Retina (tissue), 1 donor: ENCODE results near the gene ANKRD12.
A peak's percentile ranks its signal among the peaks of the same experiment; 100 is the strongest.

Experiments
- DNase-seq: peaks from one replicate; pipeline ENCODE4 v3.0.0-alpha.2; 2016

ANKRD12 gene

DNA sequence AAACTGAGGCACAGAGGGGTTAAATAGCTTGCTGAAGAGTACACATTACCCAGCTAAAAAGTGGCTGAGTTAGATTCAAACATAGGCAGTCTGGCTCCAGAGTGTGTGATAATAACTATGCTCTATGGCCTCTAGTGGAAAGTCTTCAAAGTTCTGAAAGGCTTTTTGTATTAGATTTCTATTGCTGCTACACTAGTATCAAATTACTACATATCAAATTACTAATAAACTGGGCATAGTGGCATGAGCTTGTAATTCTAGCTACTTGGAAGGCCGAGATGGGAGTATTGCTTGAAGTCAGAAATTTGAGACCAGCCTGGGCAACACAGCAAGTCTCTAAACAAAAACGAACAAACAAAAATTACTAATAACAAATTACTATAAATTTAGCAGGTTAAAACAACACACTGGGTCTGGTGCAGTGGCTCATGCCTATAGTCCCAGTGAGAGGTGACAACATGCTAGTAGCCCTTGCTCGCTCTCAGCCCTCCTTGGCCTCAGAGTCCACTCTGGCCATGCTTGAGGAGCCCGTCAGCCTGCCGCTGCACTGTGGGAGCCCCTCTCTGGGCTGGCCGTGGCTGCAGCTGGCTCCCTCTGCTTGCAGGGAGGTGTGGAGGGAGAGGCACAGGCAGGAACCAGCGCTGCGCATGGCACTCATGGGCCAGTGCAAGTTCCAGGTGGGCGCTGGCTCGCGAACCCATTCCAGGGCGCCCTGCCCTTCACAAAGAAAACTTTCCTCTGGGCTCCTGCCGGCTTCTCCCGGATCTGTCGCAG is 159.8 kb downstream of the ANKRD12 start:
- no peak for DNase-seq

DNA sequence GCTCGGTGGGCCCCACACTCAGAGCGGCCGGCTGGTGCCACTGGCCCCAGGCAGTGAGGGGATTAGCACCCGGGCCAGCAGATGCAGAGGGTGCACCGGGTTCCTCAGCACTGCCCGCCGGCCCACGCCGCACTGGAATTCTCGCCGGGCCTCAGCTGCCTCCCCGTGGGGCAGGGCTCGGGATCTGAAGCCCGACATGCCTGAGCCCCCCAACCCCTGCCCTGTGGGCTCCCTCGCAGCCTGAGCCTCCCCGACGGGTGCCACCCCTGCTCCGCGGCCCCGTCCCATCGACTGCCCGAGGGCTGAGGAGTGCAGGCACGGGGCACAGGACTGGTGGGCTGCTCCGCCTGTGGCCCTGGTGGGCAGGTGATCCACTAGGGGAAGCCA is 160.4 kb downstream of the ANKRD12 start:
- DNase-seq = no peak

- DNase-seq = no peak
Measured at GRCh38 chr18:9304388-9305070, 167.9 kb downstream of the ANKRD12 start.

DNA sequence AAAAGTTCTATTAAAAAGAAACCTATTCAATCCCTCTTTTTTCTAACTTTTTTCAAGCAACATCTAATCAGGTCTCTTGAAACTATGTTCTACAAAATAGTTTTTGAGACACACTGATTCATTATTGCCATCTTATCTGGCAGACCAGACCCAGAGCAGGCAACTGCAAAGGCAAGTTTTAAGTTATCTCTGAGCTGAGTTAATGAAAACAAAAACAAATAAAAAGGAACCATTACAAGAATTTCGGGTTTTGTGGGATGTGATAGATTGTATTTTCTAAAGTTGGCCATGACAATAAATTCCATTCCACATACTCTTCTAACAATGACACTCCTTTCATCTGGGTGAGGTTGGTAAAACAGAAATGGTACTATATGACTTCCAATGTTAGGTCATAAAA is 182.8 kb downstream of the ANKRD12 start:
- no peak for DNase-seq

DNA sequence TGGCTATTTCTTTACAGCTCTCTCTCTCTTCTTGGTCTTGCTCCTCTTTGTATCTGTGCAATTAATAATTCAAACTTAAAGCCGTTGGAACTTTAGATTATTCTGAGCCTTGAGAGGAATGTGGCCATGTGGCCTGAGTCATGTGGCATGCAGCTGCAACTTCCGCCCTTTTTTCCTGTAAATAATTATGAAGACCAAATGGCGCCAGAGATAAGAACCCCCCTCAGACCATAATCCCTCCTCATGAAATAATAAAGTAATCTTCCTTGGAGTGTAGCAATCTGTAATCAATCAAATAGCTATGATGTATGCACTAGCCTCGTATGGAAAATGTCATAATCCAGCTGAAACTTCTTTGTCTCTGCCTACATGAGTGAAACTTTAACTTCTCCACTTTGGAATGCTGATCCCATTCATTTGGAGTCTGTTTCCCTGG is 184.5 kb downstream of the ANKRD12 start:
- no peak for DNase-seq

GRCh38 chr18:9321736-9322135 is 185.2 kb downstream of the ANKRD12 start:
- no peak for DNase-seq

- DNase-seq = no peak
Measured at GRCh38 chr18:9322744-9323143, 186.2 kb downstream of the ANKRD12 start.

- no peak for DNase-seq
Measured at GRCh38 chr18:9323750-9324445, 187.3 kb downstream of the ANKRD12 start.

GRCh38 chr18:9325716-9326115 is 189.1 kb downstream of the ANKRD12 start:
- DNase-seq = no peak

- DNase-seq = no peak
Measured at GRCh38 chr18:9328776-9329175, 192.2 kb downstream of the ANKRD12 start.

DNA sequence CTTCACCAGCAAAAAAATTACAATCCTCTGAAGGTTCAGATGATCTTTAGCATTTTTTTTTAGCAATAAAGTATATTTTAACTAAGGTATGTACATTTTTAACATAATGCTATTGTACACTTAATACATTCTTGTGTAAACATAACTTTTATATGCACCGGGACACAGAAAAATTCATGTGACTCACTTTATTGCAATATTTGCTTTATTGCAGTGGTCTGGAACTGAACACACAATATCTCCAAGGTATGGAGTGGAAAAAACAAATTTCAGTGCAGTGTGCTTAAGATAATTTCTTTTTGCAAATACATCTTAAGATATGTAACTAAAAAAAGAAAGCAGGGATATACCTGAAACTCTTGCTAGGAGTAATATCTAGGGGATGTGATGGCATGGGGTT is 192.9 kb downstream of the ANKRD12 start:
- no peak for DNase-seq

DNA sequence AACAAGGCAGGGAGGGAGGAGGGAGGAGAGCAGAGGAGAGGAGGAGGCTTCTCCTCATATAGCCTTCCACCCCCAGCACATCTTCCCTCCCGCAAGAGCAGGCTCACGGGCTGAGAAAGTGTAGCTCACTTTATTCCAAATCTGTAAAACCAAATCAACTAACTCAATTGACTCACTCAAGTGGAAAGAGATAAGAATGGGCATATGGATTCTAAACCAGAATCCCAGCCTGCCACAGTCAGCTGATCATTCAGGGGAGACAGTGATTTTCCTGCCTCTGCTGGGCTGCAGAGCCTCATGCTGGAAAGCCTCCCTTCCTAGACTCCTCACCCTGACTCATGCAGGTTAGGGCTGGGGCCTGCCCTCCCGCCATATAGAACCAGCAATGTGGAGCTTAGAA is 193.8 kb downstream of the ANKRD12 start:
- no peak for DNase-seq

GRCh38 chr18:9333441-9334328 is 197.1 kb downstream of the ANKRD12 start:
- no peak for DNase-seq

DNA sequence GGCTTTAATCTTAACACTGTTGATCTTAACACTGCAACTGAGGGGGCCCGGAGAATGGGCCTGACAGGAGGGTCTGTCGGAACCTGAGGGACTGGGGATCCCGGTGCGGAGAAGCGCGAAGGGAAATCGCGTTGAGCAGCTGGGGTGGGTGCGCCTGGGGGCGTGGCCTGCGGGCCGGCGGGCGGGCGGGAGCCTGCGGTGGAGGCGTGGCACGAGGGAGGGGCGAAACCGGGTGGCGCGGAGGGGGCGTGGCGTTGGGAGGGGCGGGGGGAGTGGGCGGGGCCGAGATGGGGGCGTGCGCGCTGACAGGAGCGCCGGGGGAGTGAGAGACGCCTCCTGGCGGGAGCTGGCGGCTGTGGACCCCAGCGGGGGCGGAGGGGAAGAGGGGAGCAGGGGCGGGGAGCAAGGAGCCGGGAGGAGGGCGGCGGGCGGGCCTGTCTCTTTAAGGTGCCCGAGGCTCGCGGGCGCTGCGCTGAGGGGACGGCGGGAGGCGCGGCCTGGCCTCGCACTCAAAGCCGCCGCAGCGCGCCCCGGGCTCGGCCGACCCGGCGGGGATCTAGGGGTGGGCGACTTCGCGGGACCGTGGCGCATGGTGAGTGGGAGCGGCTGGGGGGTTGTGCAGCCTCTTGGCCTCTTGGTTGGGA is 197.9 kb downstream of the ANKRD12 start, which contains the start of gene TWSG1:
Gene TWSG1, plus strand, starts transcription at position 445 of the 644 bp plus-strand sequence. CDS start 2,457 bp downstream, outside the sequence.
- peak; percentile 93 for DNase-seq

DNA sequence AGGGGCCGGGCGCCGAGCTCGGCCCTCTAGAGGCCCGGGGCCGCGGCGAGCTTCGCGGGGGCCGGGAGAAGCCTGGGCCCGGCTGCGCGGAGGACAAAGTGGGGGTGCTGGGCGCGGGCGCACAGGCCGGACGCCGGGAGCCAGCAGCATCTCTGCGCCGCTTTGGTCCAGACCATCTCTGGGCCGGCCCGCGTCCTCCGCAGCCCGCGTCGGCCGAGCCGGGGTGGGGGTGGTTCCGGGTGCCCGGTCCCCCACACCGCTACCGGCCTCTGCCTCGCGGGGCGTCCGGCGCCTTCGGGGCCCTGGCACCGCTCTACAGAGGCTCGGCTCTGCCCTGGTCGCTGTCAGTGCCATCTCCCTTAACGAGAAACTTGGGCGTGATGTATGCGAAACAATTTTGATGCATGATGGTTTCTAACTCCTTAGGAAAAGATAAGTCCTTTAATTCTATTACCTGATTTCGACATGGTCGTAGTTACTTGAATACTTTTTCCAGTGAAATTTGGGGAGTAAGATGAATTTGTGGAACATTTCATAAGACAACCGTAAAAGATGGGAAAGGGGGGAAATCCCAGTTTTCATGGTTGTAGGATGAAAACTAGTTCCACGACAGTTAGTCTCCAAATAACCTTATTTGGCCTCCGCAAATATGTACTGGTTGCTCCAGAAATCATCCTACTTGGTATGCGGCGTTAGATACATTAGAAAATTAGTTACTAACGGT is 198.6 kb downstream of the ANKRD12 start:
- no peak for DNase-seq
